Measurements from ENCODE around the gene PEDS1. TPM values are rescaled to one million over a fixed set of nuclear protein-coding genes. Genes with fewer than 3 reads are reported as not detected.

Gene PEDS1
- total and polyA plus RNA-seq, 2 of the 13 experiments (the other 11 are each of a cell fraction or from before 2014, with no cell fraction given): 30.5 to 93.9 TPM

DNA sequence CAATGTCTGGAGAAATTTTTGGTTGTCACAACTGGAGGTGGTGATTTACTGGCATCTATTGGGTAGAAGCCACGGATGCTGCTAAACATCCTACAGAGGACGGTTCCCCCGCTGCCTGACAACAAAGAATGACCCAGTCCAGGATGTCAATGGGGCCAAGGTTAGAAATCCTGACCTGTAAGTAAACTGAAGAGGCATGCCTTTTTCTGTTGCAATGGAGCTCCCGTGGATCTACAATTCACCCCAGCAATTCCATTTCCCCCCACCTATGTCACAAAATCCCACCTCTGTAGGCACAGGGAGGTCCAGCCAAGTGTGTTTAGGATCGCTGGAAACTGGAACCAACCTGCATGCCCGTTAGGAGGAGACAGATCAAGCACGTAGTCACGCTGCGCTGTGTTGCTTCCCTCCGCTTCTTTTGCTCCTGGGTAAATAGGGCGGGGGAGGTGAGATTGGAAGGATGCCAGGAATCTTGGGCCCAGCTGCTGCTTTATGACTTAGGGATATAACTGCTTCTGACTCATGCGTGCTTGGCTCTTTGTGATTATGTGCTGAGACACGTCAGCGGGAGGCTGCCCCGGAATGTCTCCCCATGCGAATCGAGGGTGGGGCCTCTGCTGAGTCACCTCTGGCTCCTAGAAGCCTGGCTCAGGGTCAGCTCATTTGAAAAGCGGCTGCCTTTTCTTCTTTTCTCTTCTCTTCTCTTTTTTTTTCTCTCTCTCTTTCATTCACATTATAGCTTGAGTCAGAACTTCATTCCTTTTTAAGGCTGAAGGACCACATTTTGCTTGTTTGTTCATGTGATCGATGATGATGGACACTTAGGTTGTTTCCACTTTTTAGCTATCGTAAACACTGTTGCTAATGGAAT is 12.4 kb upstream of the PEDS1 start (continued):
- TF ChIP-seq, protein P1, sequence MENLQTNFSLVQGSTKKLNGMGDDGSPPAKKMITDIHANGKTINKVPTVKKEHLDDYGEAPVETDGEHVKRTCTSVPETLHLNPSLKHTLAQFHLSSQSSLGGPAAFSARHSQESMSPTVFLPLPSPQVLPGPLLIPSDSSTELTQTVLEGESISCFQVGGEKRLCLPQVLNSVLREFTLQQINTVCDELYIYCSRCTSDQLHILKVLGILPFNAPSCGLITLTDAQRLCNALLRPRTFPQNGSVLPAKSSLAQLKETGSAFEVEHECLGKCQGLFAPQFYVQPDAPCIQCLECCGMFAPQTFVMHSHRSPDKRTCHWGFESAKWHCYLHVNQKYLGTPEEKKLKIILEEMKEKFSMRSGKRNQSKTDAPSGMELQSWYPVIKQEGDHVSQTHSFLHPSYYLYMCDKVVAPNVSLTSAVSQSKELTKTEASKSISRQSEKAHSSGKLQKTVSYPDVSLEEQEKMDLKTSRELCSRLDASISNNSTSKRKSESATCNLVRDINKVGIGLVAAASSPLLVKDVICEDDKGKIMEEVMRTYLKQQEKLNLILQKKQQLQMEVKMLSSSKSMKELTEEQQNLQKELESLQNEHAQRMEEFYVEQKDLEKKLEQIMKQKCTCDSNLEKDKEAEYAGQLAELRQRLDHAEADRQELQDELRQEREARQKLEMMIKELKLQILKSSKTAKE (CRISPR knock-in tag; IDR thresholded peaks at IDR 0.05; ENCODE audit: borderline replicate concordance): peak; percentile 86
- TF ChIP-seq, protein P2, sequence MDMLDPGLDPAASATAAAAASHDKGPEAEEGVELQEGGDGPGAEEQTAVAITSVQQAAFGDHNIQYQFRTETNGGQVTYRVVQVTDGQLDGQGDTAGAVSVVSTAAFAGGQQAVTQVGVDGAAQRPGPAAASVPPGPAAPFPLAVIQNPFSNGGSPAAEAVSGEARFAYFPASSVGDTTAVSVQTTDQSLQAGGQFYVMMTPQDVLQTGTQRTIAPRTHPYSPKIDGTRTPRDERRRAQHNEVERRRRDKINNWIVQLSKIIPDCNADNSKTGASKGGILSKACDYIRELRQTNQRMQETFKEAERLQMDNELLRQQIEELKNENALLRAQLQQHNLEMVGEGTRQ (IDR thresholded peaks at IDR 0.05; ENCODE audit: low read depth, low read length): no peak
- TF ChIP-seq, protein P2 (CRISPR knock-in tag; IDR thresholded peaks at IDR 0.05; ENCODE audit: borderline replicate concordance): peak; percentile 37; the same call in 1 of the 2 replicates
- TF ChIP-seq ZNF563 (CRISPR knock-in tag; IDR thresholded peaks at IDR 0.05) (peak; percentile 97), PCBP2 (optimal IDR thresholded peaks at IDR 0.05; ENCODE audit: low read depth, low read length, poor library complexity, severe bottlenecking) (peak; percentile 27), ERF (CRISPR knock-in tag; IDR thresholded peaks at IDR 0.05) (peak; percentile 95), ZSCAN25 (CRISPR knock-in tag; IDR thresholded peaks at IDR 0.05) (no peak; the same call in 1 of the 2 replicates), ZNF605 (CRISPR knock-in tag; IDR thresholded peaks at IDR 0.05) (peak; percentile 99), ZNF562 (CRISPR knock-in tag; IDR thresholded peaks at IDR 0.05; ENCODE audit: borderline replicate concordance) (no peak), ZNF777 (CRISPR knock-in tag; IDR thresholded peaks at IDR 0.05) (0 out of 2 replicates have a peak, but pooled peaks have one; percentile 22), ZNF816 (CRISPR knock-in tag; IDR thresholded peaks at IDR 0.05; ENCODE audit: borderline replicate concordance) (peak; percentile 73; the same call in 1 of the 2 replicates), DPF2 (CRISPR knock-in tag; IDR thresholded peaks at IDR 0.05; ENCODE audit: borderline replicate concordance, low read depth) (peak; percentile 85), TOE1 (CRISPR knock-in tag; IDR thresholded peaks at IDR 0.05) (peak; percentile 67; the same call in 1 of the 2 replicates), ZNF160 (CRISPR knock-in tag; IDR thresholded peaks at IDR 0.05) (peak; percentile 74), ZSCAN5A (CRISPR knock-in tag; IDR thresholded peaks at IDR 0.05; ENCODE audit: borderline replicate concordance) (0 out of 2 replicates have a peak, but pooled peaks have one; percentile 12)
- TF ChIP-seq, protein P3, sequence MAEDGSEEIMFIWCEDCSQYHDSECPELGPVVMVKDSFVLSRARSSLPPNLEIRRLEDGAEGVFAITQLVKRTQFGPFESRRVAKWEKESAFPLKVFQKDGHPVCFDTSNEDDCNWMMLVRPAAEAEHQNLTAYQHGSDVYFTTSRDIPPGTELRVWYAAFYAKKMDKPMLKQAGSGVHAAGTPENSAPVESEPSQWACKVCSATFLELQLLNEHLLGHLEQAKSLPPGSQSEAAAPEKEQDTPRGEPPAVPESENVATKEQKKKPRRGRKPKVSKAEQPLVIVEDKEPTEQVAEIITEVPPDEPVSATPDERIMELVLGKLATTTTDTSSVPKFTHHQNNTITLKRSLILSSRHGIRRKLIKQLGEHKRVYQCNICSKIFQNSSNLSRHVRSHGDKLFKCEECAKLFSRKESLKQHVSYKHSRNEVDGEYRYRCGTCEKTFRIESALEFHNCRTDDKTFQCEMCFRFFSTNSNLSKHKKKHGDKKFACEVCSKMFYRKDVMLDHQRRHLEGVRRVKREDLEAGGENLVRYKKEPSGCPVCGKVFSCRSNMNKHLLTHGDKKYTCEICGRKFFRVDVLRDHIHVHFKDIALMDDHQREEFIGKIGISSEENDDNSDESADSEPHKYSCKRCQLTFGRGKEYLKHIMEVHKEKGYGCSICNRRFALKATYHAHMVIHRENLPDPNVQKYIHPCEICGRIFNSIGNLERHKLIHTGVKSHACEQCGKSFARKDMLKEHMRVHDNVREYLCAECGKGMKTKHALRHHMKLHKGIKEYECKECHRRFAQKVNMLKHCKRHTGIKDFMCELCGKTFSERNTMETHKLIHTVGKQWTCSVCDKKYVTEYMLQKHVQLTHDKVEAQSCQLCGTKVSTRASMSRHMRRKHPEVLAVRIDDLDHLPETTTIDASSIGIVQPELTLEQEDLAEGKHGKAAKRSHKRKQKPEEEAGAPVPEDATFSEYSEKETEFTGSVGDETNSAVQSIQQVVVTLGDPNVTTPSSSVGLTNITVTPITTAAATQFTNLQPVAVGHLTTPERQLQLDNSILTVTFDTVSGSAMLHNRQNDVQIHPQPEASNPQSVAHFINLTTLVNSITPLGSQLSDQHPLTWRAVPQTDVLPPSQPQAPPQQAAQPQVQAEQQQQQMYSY (CRISPR knock-in tag; IDR thresholded peaks at IDR 0.05): peak; percentile 71; the same call in 1 of the 2 replicates

Measured in HepG2 (cell line).